HG02759 (cell line): ENCODE results near the gene SKAP1.

Source experiments
- ATAC-seq: cut with Tn5 transposase; IDR thresholded peaks from one replicate; pipeline ENCODE4 v1.9.1; 2021; ENCODE audit warnings: mild to moderate bottlenecking, moderate library complexity; ENCODE audit not compliant: unreplicated experiment

Gene SKAP1

DNA sequence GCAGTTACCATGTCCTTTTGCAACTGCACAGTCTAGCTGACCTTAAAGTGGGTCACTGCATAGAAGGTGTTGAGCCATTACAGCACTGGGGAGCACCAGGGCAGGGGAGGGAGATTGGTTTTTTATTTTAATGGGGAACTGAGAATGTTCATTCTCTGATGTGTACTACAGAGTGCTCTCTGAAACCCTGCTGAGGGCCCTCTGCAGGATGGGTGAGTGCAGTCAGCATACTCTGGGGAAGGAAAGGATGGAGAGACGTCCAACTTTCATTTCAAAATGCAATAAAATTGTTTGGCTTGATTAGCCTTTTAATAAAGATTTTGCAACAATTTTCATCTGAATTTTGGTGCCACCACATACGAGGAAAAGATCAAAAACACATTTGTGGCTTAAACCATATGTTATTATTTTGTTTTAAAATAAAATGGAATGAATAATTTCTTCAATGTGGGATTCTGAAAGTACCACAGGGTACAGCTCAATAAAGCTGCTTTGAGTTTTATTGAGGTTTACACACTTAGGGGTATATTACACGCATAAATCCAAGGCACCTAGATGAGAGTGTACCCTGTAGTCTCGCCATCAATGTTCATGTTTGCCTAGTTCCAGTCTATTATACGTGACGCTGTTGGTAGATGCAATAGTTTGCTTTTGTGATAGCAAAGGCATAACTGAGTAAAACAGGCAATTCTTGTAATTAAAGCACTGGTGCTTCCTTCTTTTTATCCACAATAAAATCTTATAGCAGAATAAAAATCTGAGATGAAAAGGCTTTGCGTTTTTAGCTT is 249.0 kb downstream of the SKAP1 start:
- ATAC-seq, result no peak

- no peak for ATAC-seq
Measured at GRCh38 chr17:48179071-48179945, 250.7 kb downstream of the SKAP1 start.

DNA sequence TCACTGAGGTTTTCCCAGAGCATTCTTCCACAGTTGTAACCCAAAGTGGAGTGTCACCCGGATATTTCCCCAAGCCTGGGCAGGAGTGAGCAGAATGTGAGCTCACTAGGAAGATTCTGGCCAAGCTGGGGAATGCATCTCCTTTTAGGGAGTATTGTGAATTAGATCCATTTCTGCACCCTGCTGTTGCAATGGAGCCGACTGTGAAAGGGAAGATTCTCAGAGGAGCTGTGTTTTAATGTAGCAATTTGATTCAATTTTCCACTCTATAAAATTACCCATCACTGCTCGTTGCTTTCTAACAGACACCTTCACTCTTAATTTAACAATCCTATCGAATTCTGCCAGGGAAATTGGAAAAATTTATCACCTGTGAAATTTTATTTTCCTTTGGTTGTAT is 251.7 kb downstream of the SKAP1 start:
- no peak for ATAC-seq

DNA sequence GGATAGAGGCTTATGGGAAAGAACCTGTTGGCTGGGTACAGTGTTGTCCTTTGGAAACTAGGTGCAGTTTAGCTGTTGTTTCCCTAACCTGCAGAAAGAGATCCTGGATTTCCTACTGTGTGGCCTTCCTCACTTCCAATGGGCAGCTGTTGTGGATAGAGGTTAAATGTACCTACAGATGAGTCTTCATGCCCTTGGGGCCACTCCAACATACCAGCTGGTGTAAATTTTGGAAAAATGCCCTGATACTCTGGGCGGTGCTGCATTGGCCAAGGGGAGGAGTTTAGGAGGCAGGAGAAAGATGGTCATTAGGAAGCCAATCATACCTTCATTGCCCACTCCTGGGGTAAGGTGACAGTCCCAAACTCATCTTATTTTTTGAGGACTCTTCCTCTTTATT is 252.2 kb downstream of the SKAP1 start:
- ATAC-seq, result no peak

- no peak for ATAC-seq
Measured at GRCh38 chr17:48176471-48176855, 253.6 kb downstream of the SKAP1 start.

- ATAC-seq, result no peak
Measured at GRCh38 chr17:48175692-48176470, 254.1 kb downstream of the SKAP1 start.

DNA sequence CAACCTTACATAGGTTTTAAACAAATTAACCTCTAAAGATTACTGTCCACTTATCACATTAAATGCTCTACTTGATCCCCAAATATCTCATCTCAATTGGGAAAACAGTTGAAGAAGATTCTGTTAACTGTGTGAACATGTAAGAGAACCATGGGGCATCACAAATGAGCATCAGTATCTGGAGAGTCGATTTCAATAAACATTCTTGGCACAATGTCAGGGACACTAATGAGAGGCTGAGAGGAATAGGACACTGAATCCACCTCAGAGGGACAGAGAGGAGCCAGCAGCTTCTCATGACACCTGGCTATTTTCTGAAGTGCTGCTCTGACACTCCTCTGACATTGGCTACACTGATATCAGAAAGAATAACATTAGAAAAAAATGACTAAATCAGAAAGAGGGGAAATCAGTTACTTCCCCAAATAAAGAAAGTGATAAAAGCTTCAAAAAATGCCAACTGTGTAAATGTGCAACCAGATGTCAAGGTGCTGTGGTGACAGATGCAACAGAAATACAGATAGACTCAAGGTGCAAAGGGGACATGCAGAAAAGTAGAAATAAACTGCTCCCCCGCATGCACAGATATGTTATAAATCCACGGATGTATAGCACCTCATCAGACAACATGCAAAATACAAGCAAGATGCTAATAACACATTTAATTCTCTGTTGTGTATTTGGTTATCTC is 255.0 kb downstream of the SKAP1 start:
- no peak for ATAC-seq

DNA sequence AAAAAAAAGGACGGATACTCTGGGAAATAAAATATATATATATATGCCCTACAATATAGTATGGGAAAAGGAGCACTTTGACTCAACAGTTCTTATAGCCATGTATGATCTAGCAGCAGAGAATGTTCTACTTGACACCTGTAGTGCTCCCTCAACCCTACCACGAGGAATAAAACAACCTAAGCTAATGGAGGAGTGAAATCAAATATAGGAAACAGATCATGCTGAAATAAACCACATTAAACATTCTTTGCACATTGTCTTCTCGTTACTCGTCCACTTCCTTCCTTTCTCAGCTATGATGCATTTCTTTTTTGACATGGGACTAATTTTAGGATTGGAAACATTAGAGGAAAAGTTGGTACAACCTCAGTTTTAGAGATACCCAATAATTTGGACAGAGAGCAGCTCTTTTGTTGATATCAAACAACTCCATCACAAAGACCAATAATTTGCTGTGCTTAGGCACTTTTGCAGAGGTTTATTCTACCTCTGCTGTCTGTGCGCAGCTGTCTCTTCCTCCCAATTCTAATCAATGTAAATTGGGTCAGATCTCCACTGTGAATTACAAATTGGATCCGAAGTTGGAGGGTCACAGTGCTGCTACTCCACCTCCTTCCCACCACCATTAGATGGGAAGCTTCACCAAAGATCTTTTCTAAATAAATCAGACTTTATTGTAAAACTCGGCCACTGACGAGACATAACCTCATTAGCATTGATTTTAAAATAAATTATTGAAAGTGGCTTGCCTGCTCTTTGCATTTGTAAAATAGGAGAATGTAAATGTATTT is 256.6 kb downstream of the SKAP1 start:
- no peak for ATAC-seq

DNA sequence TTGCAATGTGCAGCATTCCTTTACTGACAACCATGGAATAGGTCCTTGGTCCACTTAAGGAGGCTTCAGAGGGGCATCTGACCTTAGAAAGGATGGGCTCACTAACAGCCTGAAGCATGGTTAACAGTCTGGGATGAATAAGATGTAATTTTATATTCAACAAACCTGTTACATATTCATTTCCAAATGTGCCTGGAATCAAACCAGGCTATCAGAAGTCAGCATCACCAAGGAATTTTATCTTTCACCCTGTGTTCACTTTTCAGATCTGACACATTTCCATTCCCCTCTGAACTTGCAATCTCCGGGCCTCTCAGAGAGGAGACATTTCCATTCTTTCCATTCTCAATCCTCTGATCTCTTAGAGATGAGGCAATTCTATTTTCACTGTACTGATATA is 260.1 kb downstream of the SKAP1 start:
- no peak for ATAC-seq

GRCh38 chr17:48163809-48164208 is 266.2 kb downstream of the SKAP1 start:
- no peak for ATAC-seq

GRCh38 chr17:48162946-48163506 is 267.0 kb downstream of the SKAP1 start:
- ATAC-seq, result no peak

DNA sequence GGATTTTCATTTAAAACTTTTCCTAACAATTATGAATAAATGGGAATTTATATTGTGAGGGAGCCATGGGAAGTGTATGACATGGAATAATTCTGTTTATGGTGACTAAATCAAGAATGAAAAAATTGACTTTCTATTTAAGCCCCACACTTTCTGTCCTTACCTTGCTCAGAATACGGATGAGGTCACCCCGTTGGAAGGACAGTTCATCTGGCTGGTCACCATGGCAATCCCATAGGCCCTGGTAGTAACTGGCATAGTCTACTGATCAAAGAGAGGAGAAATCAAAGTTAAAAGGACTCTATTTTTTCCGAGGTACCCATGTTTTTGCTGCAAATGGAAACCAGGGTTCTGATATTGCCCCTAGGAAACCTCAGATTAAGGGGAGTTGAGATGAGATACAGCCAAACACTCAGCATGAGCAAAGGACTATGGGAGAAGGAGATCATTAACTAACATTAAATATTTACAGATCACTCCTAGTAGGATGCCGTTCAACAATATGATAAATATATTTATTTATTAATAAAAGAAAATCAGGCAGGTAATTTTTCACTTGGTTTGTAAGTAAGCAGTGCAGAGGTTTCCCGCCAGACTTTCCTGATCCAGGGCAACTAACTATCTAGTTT is 267.6 kb downstream of the SKAP1 start:
- no peak for ATAC-seq

DNA sequence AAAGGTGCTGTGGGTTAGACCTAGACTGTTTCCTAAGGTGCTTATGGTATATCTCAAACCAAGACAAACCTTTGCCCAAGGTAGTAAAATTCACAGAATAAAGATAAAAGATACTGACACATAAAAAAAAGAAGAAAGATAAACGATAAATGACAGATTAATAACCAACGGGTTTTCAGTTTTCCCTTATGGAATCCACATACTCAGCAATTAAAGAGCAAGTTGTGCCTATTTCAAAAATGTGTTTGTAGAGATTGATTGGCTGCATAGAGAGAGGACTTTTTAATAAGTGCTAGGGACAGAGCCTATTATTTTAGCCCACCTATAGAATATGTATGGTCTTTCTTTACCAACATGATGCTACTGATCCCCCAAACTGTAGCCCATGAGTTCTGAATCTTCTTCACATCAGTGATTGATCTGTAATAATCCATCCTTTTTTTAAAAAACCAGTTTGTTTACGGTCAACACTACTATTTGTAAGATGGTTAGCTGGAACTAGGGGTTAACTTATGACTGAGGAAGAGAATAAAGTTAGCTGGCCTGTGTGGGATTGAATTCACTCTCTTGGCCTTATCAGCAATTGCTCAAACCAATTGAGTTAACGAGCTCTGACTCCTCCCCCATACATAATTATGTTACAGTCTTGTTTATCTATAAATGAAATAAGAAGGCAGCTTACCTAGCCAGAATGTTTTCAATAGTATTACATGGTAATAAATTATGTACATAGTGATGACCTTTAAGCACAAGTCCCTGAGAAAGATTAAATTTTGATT is 268.7 kb downstream of the SKAP1 start:
- ATAC-seq, result no peak

DNA sequence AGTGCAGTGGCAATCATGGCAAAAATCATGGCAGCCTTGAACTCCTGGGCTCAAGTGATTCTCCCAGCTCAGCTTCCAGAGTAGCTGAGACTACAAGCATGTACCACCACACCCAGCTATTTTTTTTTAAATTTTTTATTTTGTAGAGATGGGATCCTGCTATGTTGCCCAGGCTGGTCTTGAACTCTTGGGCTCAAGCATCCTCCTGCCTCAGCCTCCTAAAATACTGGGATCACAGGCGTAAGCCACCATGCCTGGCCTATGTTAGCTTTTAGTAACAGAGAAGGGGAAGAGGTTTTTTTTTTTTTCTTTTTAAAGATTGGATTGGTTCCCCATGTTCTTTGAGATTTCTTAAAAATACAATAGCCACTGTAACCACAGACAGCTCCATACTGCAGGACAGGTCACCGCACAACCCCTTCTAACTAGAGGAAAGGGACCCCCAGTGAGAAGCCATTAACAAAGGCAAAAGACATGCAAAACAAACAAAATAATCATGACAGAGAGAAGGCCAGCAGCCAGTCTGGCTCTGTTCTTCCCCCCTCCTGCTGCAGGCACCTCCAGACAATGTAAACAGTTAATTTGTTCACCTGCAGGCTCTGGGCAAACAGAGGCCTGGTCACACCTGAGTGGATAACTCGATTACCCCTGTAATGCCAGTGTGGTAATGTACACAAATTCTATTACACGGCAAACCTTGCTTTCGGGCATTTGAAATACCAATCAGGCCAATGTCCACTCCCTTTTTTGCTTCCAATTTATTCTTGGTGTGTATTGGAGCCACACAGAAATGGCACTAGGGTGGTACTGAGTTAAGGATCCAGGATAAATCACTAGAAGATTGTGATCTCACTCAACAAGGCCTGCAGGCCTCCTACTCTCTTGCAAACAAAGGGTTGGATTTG is 269.6 kb downstream of the SKAP1 start:
- no peak for ATAC-seq

- no peak for ATAC-seq
Measured at GRCh38 chr17:48159232-48159631, 270.8 kb downstream of the SKAP1 start.

GRCh38 chr17:48155889-48156611 is 274.0 kb downstream of the SKAP1 start:
- ATAC-seq, result no peak
